OCI-LY1 (cell line): ENCODE data around the gene LRRC40.

ENCODE experiments used
- CTCF ChIP-seq: fragments of 200-600 bp; sonication (generic), shearing (Covaris generic); IDR thresholded peaks from 2 replicates; pipeline ENCODE4 v1.5.1; 2017; ENCODE audit warnings: mild to moderate bottlenecking, antibody characterized with exemption, low read length, moderate library complexity, mixed read lengths
- EZH2 ChIP-seq: fragments of 200-600 bp; sonication (generic), shearing (Covaris generic); IDR thresholded peaks from 2 replicates; pipeline ENCODE4 v1.8.0; 2017; ENCODE audit warnings: borderline replicate concordance, mixed run types, mild to moderate bottlenecking, antibody characterized with exemption, low read length, moderate library complexity, mixed read lengths

- no peak for TF ChIP-seq CTCF
- TF ChIP-seq EZH2 = no peak
Observed at GRCh38 chr1:70196333-70196732, 9.0 kb downstream of the LRRC40 start.
